ENCODE results near the gene SEMA7A.
"Not testable (repeated sequence)": the region's sequence is repeated elsewhere in the genome, so short reads cannot be mapped to it uniquely, and the experiment has no call there.

SEMA7A gene

GRCh38 chr15:74369084-74369745, 64.5 kb downstream of the SEMA7A start:
- FAIRE-seq, result no peak

GRCh38 chr15:74368121-74368520, 65.6 kb downstream of the SEMA7A start:
- FAIRE-seq, result no peak

GRCh38 chr15:74367296-74367854, 66.4 kb downstream of the SEMA7A start, which contains the start of gene CYP11A1:
TSS of gene CYP11A1 (minus strand) at chr15:74367646. CDS start at chr15:74367585, 61 bp downstream.
- FAIRE-seq, result no peak

GRCh38 chr15:74365598-74366445, 67.9 kb downstream of the SEMA7A start:
- FAIRE-seq, result no peak

GRCh38 chr15:74364936-74365597, 68.7 kb downstream of the SEMA7A start:
- no peak for FAIRE-seq

- FAIRE-seq, result no peak
Measured at GRCh38 chr15:74362482-74362881, 71.3 kb downstream of the SEMA7A start.

GRCh38 chr15:74360855-74361254, 72.9 kb downstream of the SEMA7A start:
- not testable (repeated sequence) for FAIRE-seq

GRCh38 chr15:74359376-74359775, 74.4 kb downstream of the SEMA7A start:
- FAIRE-seq, result not testable (repeated sequence)
